ENCODE results near the gene MYMK.
A peak's percentile ranks its signal among the peaks of the same experiment; 100 is the strongest.

MYMK gene

DNA sequence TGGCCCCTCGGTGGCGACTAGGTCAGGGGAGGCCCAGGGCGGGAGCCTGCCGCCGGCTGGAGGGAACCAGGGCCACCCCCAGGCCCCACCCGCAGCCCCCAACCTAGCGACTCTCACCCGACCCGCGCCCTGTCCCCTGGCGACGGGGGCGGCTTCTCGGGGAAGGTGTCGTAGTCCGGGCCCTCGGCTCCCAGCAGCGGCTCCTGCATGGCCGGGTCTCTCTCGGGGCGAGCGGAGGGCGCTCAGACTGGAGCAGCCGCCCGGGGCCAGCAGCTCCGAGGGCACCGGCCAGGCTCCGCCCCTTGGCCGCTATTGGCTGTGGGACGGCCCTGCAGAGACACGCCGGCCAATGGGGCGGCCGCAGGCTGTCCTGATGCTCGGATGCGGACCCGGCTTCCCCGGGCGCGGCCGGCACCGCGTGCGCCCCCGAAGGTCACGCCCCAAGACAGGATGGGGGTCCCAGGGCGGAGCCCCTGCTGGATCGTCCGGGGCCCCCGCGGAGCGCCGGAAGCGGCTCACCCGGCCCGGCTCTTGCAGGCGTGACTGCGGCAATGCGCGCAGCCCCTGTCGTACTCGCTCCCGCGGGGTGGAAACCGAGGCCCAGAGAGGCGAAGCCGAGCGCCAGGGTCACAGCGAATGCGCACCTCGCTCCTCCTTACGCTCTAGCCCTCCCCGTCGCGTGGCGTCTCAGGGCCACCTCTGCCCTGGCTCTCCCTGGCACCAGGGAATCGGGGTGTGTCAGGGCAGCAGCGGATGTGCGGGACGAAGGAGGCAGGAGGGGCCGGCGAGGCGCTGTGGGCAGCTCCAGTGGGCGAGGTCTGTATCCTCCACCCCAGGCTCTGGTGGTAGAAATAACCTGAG, 45.7 kb downstream of the MYMK start, which contains the start of gene SLC2A6:
Gene SLC2A6, minus strand, starts transcription at position 249 of the 861 bp plus-strand sequence. Its CDS starts 40 bp downstream, at position 209.
- DNase-seq, result no peak

DNA sequence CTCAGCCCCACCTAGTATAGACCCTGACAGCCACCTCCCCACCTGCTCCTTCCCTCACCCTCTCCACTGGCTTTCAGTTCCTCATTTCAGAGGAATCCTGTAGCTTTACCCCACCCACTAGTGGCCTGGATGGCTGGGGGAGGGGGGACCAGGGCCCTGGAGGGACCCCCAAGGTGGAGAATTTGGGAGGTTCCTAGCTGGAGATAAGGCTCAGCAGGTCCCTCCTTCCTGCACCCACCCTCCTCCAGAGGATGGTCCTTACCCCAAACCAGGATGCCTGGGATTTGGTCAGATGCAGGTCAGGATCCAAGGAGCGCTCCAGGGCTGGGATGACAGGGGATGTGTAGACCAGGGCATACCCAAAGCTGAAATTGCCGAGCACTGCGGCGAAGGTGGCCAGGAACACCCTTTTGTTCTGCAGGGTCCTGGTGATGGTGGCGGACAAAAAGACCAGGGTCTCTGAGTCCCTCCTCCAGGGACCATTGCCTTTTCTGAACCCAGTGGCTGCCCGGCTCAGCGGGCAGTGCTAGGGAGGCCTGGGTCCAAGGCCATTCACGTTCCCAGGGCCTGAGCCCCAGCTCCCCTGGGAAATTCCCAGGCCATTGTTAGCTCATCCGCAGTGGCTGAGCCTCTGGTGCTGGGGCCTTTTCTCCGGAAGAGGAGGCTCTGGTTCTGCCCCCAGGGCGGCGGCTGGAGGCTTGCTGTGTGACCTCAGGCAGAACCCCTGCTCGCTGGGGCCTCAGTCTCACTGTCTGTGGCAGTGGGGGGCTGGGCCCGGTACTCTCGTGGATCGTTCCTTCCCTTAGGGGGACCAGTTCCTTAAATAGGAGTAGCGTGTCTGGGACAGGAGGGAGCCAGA, 46.5 kb downstream of the MYMK start:
- DNase-seq, result no peak

DNA sequence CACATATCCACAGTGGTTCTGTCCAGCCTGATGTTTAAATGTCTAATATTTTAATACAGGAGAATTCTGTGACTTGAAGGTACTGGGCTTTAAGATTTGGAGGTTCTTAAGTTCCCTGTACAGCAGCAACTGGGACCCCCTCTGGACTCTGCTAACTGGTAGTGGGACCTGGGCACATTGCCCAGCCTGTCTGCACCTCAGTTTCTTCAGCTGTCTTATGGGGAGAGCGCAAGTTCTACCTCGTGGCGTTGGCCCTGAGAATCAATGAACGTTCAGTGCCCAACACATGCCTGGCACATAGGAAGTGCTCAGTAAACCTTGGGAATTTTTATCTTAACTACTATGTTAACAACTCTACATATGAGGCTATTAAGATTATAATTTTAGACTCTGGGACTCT, 47.3 kb downstream of the MYMK start:
- DNase-seq, result no peak

DNA sequence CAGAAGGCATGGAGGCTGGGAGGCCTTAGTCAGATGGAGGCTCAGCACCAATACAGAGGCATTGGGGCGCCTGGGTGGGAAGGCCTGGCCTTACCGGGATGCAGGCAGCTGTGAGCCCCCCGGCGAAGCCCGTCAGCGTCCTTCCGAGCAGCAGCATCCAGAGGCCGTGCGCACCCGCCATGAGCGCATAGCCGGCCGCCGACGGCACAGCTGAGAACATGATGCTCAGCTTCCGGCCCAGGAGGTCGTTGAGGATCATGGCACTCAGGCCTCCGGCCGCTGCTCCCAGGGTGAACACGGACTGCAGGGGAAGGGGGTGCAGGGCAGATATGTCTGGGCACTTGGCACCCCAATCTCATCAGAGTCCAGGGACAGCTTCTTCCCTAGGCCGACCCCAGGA, 47.8 kb downstream of the MYMK start:
- DNase-seq, result no peak

DNA sequence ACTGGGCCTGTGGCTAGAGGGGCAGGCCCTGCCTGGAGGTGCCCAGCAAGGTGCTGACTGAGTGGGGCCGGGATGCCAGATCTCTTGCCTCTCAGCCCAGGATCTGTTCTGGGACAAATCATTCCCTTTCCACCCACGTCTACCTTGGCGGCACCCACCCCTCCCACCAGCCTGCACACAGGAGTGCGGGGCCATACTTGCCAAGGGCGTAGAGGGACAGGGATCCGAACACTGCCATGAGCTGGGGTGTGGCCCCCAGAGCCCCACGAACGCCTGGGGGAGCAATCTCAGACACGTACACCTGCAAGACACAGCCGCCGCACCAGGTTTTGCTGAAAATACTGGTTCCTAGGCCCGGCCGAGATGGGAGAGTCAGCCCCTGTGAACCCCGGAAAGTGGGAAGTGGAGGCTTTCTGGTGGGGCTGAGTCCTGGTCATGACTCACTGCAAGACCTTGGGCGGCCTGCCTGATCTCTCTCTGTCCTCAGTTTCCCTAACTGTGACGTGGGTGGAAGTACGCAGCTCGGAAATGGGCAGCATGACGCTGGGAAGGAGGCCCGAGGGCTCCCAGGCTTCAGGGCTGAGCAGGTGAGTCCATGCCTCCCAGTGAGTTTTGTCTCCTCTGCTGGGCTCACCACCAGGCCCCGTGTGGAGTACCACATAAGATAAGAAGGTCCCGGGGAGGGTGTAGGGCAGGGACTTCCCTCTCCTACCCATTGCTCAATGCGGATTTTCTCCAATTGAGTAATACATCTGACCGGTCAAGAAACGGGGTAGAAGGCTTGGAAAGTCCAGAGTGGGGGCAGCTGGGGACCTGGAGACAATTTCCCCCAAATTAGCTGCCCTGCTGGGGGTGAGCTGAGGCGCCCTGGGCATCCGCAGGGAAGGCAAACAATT, 48.5 kb downstream of the MYMK start:
- peak; percentile 24 for DNase-seq

DNA sequence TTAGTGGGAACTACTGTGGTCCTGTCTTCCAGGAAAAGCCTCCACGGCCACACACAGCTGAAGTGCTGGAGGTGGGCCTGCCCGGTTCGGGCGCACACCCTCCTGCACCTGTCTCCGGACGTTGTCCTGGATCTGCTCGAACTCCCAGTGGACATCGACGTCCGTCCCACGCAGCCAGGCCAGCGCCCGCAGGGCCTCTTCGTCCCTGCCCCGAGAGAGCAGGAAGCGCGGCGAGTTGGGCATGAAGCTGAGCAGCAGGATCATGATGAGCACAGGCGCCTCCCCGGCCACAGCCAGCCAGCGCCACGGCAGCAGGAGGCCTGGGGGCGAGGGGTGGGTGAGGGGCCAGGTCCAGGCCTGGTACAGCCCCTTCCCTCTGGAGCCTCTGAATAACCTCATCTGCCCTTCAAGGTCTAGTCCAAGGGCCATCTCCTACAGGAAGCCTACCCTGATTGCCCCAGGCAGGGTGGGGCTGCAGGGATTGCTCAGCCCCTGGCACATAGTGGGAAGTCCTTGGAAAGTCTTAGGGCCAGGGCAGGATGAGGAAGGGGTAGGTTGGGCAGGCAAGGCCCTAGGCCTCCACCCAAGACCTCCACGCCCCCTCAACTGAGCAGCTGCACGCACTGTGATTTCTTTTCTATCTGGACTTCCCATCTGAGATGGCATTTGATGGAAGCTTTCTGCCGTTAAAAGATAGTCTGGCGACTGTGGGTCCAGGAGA, 49.3 kb downstream of the MYMK start:
- no peak for DNase-seq

DNA sequence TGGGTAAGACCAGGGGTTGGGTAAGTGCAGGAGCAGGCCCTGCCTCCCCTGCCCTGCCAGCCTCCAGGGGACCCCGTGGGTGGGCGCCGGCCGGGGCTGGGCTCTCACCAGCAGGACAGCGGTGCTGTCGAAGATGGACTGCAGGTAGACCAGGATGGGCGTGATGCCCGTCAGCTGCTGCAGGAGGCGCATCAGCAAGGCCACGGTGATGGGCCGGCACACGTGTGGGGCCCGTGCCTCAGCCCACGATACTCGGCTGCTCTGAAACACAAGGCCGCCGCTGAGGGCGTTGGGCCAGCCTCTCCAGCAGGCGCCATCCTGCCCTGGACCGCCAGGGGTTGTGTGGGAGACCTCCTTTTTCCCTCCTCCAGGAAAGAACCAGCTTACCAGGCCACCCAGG, 49.9 kb downstream of the MYMK start:
- no peak for DNase-seq

DNA sequence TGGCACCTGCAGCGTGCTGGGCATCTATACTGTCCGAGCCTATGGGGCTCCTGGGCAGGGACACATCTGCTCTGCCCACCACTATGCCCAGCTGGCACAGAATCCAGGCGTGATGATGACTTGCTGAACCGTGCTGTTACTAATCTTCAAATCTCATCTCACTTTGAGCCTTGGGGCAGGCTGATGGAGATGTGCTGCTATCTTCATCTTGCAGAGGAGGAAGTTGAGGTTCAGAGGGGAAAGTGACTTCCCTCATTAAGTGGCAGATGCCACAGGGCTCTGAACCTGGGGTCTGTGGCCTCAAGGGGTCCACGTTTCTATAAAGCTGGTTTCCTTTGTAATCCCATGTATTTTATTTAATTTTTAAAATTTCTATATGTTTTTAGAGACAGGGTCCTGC, 50.5 kb downstream of the MYMK start:
- DNase-seq, result peak; percentile 84

DNA sequence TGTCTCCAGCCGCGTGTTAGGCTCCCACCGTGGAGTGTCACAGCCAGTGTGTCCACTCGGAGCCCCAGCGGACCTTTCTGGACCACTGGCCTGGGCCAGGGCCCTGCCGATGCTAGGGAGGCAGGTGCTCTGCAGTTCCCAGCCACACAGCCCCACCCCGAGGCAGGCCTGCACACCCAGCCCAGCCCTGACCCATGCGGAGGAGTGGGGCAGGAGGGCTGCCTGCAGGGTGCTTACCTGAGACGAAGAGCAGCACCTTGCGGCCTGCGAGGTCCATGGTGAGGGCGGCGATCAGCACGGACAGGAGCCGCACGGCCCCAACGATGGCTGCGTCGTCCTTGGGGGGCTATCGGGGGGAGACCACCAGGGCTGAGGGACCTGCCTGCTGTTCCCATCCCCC, 51.0 kb downstream of the MYMK start:
- DNase-seq, result no peak

DNA sequence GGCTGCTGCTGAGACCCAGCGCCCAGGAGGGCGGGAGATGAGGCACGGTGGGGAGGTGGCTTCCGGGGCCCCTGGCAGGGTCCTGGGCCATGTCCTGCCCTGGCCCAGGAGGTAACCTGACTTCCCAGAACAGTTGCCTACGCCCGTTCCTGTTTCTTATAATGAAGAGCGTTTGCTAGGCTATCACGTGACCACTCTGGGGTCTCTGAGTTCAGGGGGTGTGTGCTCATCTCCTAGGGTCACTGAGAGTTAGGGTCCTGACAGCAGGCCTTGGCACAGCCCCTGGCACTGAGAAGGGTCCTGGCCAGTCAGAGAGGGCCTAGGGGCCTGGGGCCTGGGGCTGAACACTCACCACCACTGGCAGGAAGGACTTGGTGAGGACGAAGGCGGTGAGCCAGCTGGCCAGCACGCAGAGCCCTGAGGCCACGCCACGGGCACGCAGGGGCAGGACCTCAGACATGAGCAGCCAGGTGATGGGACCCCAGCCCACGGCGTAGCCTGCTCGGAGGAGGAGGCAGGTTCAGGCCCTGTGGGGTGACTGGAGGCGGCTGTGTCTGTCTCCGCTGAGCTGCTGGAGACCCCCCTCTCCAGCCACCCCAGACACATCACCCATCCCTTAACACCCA, 51.9 kb downstream of the MYMK start:
- DNase-seq, result no peak

DNA sequence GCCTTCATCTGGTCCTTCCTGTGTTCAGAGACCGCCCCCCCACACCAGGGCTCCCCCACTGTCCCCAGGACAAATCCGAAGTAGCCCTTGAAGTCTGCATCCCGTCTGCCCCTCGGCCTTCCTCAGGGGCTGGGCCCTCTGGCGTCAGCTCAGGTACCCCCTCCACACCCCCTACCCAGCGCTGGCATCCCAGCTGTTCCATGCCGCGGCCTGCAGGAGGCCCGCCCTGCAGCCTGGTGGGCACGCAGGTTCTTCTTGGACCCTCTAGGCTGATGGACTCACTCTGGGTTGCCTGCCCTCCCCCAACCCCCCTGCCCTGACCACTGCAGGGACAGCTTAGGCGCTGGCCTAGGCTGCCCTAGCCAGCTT, 52.5 kb downstream of the MYMK start:
- DNase-seq, result no peak

DNA sequence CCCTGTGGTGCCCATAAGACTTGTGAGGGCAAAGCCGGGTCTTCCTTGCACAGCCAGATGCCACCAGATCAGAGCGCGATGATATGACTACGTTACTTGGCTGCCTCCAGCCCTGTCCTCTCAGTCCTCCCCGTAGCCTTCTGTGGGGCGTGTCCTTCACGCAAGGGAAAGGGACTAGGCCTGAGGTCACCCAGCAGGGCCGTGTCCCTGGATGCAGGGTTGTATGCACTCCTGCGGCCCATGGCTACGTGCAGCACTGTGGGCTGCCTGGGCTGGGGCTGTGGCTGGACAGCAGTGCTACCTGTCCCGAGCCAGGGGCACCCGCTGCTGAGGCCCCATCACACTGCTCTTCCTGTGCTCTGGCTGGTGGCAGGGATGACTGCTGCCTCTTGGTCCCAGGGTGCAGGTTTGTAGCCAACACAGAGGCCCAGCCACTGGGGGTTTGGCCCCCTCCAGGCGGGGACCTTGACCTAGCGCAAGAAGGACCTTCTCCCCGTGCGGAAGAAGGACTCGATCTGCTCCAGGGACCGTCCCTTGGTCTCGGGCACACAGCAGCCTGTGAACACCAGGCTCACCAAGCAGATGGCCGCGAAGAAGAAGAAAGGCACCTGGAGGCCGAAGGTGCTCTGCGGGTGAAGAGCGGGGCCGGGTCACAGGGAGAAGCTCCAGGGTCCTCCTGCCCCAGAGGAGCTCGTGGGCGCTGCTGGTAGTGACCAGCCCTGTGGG, 53.0 kb downstream of the MYMK start:
- DNase-seq, result no peak

DNA sequence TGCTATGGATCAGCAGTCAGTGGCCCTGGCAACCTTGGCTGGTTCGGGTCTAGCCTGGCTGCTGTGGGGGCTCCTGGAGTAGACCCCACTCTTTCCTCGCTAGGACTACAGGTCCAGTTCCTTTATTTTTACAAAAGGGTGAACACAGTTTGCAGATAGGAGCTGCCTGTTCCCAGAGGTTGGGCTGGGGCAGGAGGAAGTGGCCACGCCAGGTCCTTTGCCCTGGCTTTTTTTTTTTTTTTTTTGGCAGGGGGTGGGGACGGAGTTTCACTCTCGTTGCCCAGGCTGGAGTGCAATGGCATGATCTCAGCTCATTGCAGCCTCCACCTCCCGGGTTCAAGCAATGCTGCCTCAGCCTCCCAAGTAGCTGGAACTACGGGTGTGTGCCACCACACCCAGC, 53.8 kb downstream of the MYMK start:
- DNase-seq, result no peak

DNA sequence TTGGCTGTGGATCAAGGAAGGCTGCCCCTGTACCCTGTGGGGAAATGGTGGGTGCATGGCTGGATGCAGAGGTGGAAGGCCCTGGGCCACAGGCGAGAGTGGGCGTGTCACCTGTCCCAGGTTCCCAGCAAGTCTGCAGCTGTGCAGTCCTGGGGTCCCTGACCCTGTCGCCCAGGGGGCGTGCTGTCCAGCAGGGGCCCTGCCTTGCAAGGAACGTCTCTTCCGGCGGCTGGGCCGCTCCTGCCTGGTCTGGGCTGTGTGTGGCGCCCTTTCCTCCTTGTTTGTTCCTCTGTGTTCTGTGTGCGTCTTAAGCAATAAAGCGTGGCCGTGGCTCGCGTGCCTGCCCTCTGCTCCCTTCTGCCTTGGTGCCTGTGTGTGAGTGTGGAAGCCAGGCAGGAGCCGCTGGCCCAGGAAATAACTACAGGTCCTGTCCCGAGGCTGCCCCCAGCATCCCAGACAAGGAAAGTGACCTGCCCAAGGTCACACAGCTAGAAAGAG, 54.3 kb downstream of the MYMK start:
- DNase-seq, result no peak

DNA sequence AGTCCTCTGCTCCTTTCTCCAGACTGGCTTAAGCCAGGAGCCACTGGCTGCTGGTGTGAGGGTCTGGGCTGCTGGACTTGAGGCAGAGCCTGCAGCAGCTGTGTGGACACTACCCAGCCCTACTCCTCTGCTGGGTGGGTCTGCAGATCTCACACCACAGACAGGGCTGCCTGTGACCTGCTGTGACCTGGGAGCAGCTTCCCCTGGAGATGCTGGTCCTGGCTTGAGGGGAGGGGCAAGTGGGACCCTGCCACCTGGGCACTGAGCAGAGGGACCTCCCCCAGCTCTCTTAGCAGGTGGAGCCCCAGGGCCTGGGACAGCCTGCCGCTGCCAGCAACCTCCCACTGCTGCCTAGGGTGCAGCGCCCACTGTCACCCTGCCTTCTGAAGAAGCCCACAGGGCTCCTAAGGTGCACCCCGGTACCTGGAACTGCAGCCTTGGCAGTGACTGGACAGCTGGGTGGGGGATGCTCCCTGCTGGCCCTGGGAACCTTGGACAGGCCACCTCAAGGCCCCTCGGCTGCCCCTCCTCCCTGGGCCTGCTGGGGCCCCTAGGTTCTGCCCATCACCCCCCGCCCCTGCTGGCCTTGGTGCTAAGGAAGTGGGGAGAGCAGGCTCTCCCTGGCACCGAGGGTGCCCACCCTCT, 55.9 kb downstream of the MYMK start:
- no peak for DNase-seq

DNA sequence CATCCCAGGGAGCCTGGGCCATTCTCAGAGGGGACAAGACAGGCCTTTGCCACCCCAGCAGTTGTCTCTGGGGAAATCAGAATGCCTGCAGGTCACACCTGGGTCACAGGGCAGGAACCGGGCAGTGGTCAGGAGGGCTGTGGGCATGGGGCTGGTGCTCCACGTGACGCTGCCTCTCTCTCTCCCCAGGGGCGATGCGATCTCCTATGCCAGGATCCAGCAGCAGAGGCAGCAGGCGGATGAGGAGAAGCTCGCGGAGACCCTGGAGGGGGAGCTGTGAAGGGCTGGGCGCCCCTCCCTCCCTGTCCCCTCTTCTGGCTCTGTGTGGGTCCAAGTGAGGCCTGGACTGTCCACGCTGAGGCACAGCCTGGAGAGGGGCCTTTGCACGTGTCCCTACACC, 56.4 kb downstream of the MYMK start:
- DNase-seq, result no peak

DNA sequence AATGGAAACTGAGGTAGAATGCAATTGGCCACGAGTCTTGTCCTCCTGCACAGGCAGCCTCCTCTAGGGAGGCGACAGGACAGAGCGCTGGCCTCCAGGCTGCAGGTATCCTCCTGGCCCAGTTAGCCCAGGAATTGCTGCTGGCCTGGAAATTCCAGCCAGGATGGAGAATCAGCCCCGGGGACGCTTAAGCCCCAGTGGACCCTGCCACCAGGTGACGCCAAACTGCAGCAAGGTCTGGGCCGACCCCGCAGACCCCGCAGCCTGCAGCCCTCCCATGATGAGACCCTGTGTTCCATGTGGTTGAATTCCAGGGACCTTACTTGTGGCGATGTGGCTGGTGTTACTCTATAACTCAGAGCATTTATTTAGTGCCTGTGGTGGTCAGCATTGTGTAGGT, 57.7 kb downstream of the MYMK start:
- DNase-seq, result no peak

DNA sequence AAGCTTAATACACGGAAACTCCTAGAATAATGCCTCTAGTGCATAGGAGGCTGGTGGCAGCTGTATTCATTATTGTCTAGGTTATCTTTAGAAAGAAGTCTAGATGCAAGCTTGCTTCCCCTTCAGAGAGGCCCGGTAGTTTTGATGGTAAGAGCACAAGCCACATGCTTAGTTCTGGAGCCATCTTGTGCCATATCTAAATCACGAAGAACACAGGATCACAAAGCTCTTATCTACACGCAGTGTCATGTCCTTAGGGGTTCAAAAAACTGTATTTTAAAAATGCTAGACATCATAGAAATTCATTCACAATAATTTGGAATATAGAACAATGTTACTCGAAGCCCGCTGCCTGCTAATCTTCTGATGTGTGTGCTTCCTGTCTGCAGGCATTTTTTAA, 58.8 kb downstream of the MYMK start:
- DNase-seq, result no peak

DNA sequence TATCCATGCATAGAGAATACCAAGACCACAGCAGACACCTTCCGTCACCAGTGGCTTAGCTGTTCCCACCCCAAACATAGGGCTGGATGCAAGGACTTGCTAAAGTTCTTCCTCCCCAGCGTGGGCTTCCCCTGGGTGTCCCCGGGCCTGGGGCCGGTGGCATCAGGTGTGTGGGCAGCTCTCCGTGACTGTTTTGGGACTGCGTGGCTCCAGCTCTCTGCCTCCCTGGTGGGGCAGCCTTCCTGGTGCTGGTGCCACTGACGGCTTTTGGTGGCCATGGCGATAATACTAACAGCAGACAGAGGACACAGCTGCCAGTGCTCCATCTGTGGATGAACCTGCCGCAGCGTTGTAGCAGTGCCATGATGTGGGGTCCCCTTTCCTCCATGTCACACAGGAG, 60.1 kb downstream of the MYMK start:
- no peak for DNase-seq
